ENCODE data around the gene HTRA2.
A peak's percentile ranks its signal among the peaks of the same experiment; 100 is the strongest.
"Not testable (repeated sequence)": the region's sequence is repeated elsewhere in the genome, so short reads cannot be mapped to it uniquely, and the experiment has no call there.

Gene HTRA2

GRCh38 chr2:74559912-74560311 is 30.2 kb downstream of the HTRA2 start:
- no peak for TF ChIP-seq CTCF (IDR thresholded peaks at IDR 0.05; ENCODE audit: unreplicated experiment in 3 of 3)
- Mint-ChIP-seq H3K9me3 (no peaks in the 10 kb centered on the region), H3K27ac (no peak overlapping the region), H3K4me1 (no peaks in the 10 kb centered on the region), H3K36me3 (ENCODE audit: low read depth) (no peaks in the 10 kb centered on the region), H3K27me3 (ENCODE audit: low read depth) (peaks cover 66% of the 10 kb centered on the region), H3K4me3 (no peak overlapping the region)

- H3K4me1 Mint-ChIP-seq, result no peaks in the 10 kb centered on the region
These were observed 30.9 kb downstream of the HTRA2 start for GRCh38 chr2:74560591-74560990.

GRCh38 chr2:74561022-74561421 is 31.3 kb downstream of the HTRA2 start:
- H3K27me3 Mint-ChIP-seq (ENCODE audit: low read depth), result peaks cover 73% of the 10 kb centered on the region
- not testable (repeated sequence) for H3K27ac Mint-ChIP-seq; H3K4me3 Mint-ChIP-seq; H3K9me3 Mint-ChIP-seq; H3K4me1 Mint-ChIP-seq; H3K36me3 Mint-ChIP-seq (ENCODE audit: low read depth)

More at GRCh38 chr2:74560591-74560990, 30.9 kb downstream of the HTRA2 start:
- Mint-ChIP-seq H3K9me3 (no peaks in the 10 kb centered on the region), H3K27me3 (ENCODE audit: low read depth) (peaks cover 69% of the 10 kb centered on the region), H3K4me3 (no peak overlapping the region), H3K27ac (peak overlapping the region in 2 of 3 experiments; percentile 10 to 52), H3K36me3 (ENCODE audit: low read depth) (no peaks in the 10 kb centered on the region)
- TF ChIP-seq CTCF (IDR thresholded peaks at IDR 0.05; ENCODE audit: unreplicated experiment in 3 of 3), result no peak

- H3K4me3 Mint-ChIP-seq, result peak overlapping the region in 1 of 3 experiments; percentile 24
- H3K36me3 Mint-ChIP-seq (ENCODE audit: low read depth), result no peaks in the 10 kb centered on the region
- H3K9me3 Mint-ChIP-seq, result no peaks in the 10 kb centered on the region
- peaks cover 74% of the 10 kb centered on the region for H3K27me3 Mint-ChIP-seq (ENCODE audit: low read depth)
- H3K27ac Mint-ChIP-seq, result no peak overlapping the region
- TF ChIP-seq CTCF (IDR thresholded peaks at IDR 0.05; ENCODE audit: unreplicated experiment in 3 of 3), result no peak
- H3K4me1 Mint-ChIP-seq, result no peaks in the 10 kb centered on the region
These were observed 32.5 kb downstream of the HTRA2 start for GRCh38 chr2:74562126-74562775.

- TF ChIP-seq CTCF (IDR thresholded peaks at IDR 0.05; ENCODE audit: unreplicated experiment in 3 of 3), result no peak
- Mint-ChIP-seq H3K4me1 (no peaks in the 10 kb centered on the region), H3K36me3 (ENCODE audit: low read depth) (no peaks in the 10 kb centered on the region), H3K27me3 (ENCODE audit: low read depth) (peaks cover 65% of the 10 kb centered on the region), H3K27ac (no peak overlapping the region), H3K9me3 (no peaks in the 10 kb centered on the region), H3K4me3 (no peak overlapping the region)
These were observed 34.5 kb downstream of the HTRA2 start for GRCh38 chr2:74564222-74564621.

GRCh38 chr2:74566076-74566753 is 36.5 kb downstream of the HTRA2 start:
- no peak overlapping the region for H3K27ac Mint-ChIP-seq
- H3K27me3 Mint-ChIP-seq (ENCODE audit: low read depth), result peaks cover 51% of the 10 kb centered on the region
- no peak for TF ChIP-seq CTCF (IDR thresholded peaks at IDR 0.05; ENCODE audit: unreplicated experiment in 3 of 3)
- H3K9me3 Mint-ChIP-seq, result no peaks in the 10 kb centered on the region
- H3K4me3 Mint-ChIP-seq, result no peak overlapping the region
- H3K36me3 Mint-ChIP-seq (ENCODE audit: low read depth), result no peaks in the 10 kb centered on the region
- no peaks in the 10 kb centered on the region for H3K4me1 Mint-ChIP-seq
